CD4-positive, alpha-beta T cell (primary cell): Measurements from ENCODE around the gene PLIN4. TPM values are rescaled to one million over a fixed set of nuclear protein-coding genes. Genes with fewer than 3 reads are reported as not detected.

Source experiments
- ATAC-seq: fragments of 200-7000 bp; cut with Tn5 transposase; one replicate; pipeline ENCODE4 v1.10.0; 2022; ENCODE audit warnings: mild to moderate bottlenecking; ENCODE audit not compliant: poor library complexity
- CTCF ChIA-PET: fragments of 350-600 bp; sonication (Branson Sonifier 250); formaldehyde crosslinking; loops from one replicate; lab custom pipeline; 2021; ENCODE audit warnings: antibody characterized with exemption, inconsistent platforms; lab: Charles Lee
- POLR2A ChIA-PET: fragments of 350-600 bp; sonication (Branson Sonifier 250); formaldehyde crosslinking; loops from one replicate; lab custom pipeline; 2021; ENCODE audit warnings: antibody characterized with exemption, inconsistent platforms; lab: Charles Lee
- DNase-seq, 14 experiments: peaks; one replicate each; pipeline ENCODE4 v3.0.0-alpha.2; 2013 to 2020; ENCODE audit warnings: mixed read lengths in 2 of 14
- H3K27ac ChIP-seq, 2 donors: one replicate each; pipeline versions ENCODE4 v1.5.1 to v1.7.0; 2013; ENCODE audit warnings: low read length in 2 of 2, low read depth in 1 of 2, mild to moderate bottlenecking in 1 of 2
- H3K27me3 ChIP-seq, 2 experiments: 1 replicate in 1 of 2; 2 replicates in 1 of 2; pipeline versions ENCODE4 v1.6.1 to v1.7.0; 2013; ENCODE audit warnings: low read length in 2 of 2, control low read depth in 1 of 2, mild to moderate bottlenecking in 1 of 2, moderate library complexity in 1 of 2; ENCODE audit not compliant: insufficient read depth in 2 of 2, control insufficient read depth in 1 of 2
- H3K36me3 ChIP-seq: one replicate; pipeline ENCODE4 v1.6.1; 2013; ENCODE audit warnings: low read length, control low read depth; ENCODE audit not compliant: insufficient read depth
- H3K4me1 ChIP-seq: one replicate; pipeline ENCODE4 v1.6.1; 2013; ENCODE audit warnings: low read length, control low read depth; ENCODE audit not compliant: insufficient read depth
- H3K4me3 ChIP-seq: one replicate; pipeline ENCODE4 v1.5.1; 2013; ENCODE audit warnings: mild to moderate bottlenecking, low read length, moderate library complexity
- H3K9me3 ChIP-seq, 2 experiments: 1 replicate in 1 of 2; 2 replicates in 1 of 2; pipeline versions ENCODE4 v1.6.1 to v1.7.0; 2013; ENCODE audit warnings: low read length in 2 of 2, mild to moderate bottlenecking in 2 of 2, control low read depth in 1 of 2, moderate library complexity in 1 of 2; ENCODE audit not compliant: control insufficient read depth in 1 of 2, insufficient read depth in 1 of 2
- H3K27ac Mint-ChIP-seq: one replicate; pipeline ENCODE4 v1.8.0; 2020; ENCODE audit warnings: mixed read lengths
- H3K27me3 Mint-ChIP-seq: one replicate; pipeline ENCODE4 v1.8.0; 2021; ENCODE audit warnings: mixed read lengths
- H3K36me3 Mint-ChIP-seq: one replicate; pipeline ENCODE4 v1.8.0; 2021; ENCODE audit warnings: low read depth, mixed read lengths
- H3K4me1 Mint-ChIP-seq: one replicate; pipeline ENCODE4 v1.8.0; 2021; ENCODE audit warnings: low read depth, mixed read lengths
- H3K4me3 Mint-ChIP-seq: one replicate; pipeline ENCODE4 v1.8.0; 2020; ENCODE audit warnings: mild to moderate bottlenecking, mixed read lengths
- H3K9me3 Mint-ChIP-seq: one replicate; pipeline ENCODE4 v1.8.0; 2020; ENCODE audit warnings: mixed read lengths
- CTCF ChIP-seq: fragments of 200-600 bp; IDR thresholded peaks from one replicate; pipeline ENCODE4 v1.8.0; 2022; ENCODE audit warnings: antibody characterized with exemption, mild to moderate bottlenecking
- intact Hi-C, 2 experiments: fragments of 100-400 bp; cut with DNase I in 1 of 2; cut with micrococcal nuclease in 1 of 2; formaldehyde crosslinking; loops; one replicate each; pipeline versions ENCODE4 v1.15.1 to v1.9.0; 2023 to 2025; cut with DNase I, micrococcal nuclease
- total RNA-seq, 174 experiments: library from RNA in 2 of 174; stranded (reverse) in 2 of 174; gene quantifications; one replicate each; pipeline ENCODE4 v1.2.3 and lab custom pipeline; 2021 to 2026

Gene PLIN4
- total RNA-seq, 2 experiments from 2014 or later = not detected

DNA sequence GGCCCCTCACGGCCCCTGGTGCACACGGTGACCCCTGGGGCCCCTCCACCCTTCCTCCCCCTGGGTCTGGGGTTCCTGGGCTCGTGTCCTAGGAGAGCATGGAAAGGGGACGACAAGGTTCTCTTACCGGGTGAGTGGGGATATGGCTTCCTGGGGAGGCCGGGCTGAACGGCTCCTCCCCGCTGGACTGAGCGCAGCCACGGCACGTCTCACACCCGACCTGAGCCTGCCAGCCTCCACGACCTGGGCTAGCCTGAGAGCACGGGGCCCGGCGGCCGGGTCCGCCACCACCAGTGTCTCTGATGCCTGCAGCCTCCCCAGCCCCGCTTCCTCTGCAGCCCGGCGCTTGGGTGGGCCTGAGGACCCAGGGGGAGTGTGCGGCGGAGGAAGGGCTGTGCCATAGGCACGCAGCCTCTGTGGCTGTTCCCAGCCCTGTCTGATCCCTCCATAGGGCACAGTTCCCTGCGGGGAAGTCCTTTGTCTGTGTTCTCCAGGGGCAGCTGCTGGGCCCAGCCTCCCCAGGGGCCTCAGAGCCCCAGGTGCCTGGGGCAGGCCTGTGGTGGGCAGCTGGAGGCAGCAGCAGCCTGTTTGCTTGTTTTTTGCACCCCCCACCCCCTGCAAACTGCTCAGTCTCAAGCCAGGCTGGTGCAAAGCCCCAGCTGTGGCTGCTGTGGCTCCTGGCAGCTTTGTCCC lies 15.0 kb downstream of the PLIN4 start:
- no peaks in the 10 kb centered on the region for H3K27me3 ChIP-seq
- DNase-seq (no peak), ATAC-seq (no peak)
- CTCF ChIA-PET = no interaction called here
- POLR2A ChIA-PET = no interaction called here
- no peak overlapping the region for H3K4me3 ChIP-seq
- H3K4me3 Mint-ChIP-seq = no peak overlapping the region
- H3K9me3 Mint-ChIP-seq = no peaks in the 10 kb centered on the region
- H3K9me3 ChIP-seq = peaks cover 0 to 10% of the 10 kb centered on the region in 2 experiments
- H3K36me3 Mint-ChIP-seq = peaks cover 32% of the 10 kb centered on the region
- H3K27ac ChIP-seq = no peak overlapping the region
- H3K27ac Mint-ChIP-seq = no peak overlapping the region
- TF ChIP-seq CTCF = no peak
- intact Hi-C loops = no loop called here
- H3K27me3 Mint-ChIP-seq = no peaks in the 10 kb centered on the region
- H3K4me1 Mint-ChIP-seq = no peaks in the 10 kb centered on the region
- H3K36me3 ChIP-seq = peaks cover 22% of the 10 kb centered on the region
- H3K4me1 ChIP-seq = no peaks in the 10 kb centered on the region

- no peak for ATAC-seq
- H3K27me3 ChIP-seq = no peaks in the 10 kb centered on the region
- no peak overlapping the region for H3K4me3 Mint-ChIP-seq
- no peak overlapping the region for H3K27ac Mint-ChIP-seq
- H3K36me3 Mint-ChIP-seq = peaks cover 32% of the 10 kb centered on the region
- H3K4me1 Mint-ChIP-seq = no peaks in the 10 kb centered on the region
- ChIA-PET CTCF (no interaction called here), POLR2A (no interaction called here)
- H3K9me3 Mint-ChIP-seq = no peaks in the 10 kb centered on the region
- intact Hi-C loops = no loop called here
- H3K4me1 ChIP-seq = no peaks in the 10 kb centered on the region
- H3K4me3 ChIP-seq = no peak overlapping the region
- H3K9me3 ChIP-seq = peaks cover 0 to 10% of the 10 kb centered on the region in 2 experiments
- no peak for DNase-seq
- no peaks in the 10 kb centered on the region for H3K27me3 Mint-ChIP-seq
- no peak for TF ChIP-seq CTCF
- no peak overlapping the region for H3K27ac ChIP-seq
- H3K36me3 ChIP-seq = peaks cover 29% of the 10 kb centered on the region
Measured at GRCh38 chr19:4502282-4503131, 15.8 kb downstream of the PLIN4 start.

DNA sequence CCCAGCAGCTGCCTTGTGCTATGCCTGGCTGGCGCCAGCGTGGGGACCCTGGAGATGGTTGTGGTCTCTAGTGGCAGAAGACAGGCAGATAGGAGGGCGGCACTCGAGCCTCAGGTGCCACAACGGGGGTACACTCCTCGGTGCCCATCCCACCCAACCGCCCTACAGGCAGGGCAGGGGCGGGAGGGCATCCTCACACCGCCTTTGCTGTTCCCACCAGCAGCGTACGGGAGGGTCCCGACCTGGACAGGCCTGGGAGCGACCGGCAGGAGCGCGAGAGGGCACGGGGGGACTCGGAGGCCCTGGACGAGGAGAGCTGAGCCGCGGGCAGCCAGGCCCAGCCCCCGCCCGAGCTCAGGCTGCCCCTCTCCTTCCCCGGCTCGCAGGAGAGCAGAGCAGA lies 16.6 kb downstream of the PLIN4 start:
- Histone ChIP-seq H3K4me3 (no peak overlapping the region), H3K36me3 (peaks cover 31% of the 10 kb centered on the region), H3K27me3 (no peaks in the 10 kb centered on the region), H3K4me1 (no peaks in the 10 kb centered on the region), H3K9me3 (peaks cover 0 to 10% of the 10 kb centered on the region in 2 experiments), H3K27ac (no peak overlapping the region)
- H3K4me1 Mint-ChIP-seq = no peaks in the 10 kb centered on the region
- no peaks in the 10 kb centered on the region for H3K27me3 Mint-ChIP-seq
- peaks cover 32% of the 10 kb centered on the region for H3K36me3 Mint-ChIP-seq
- ATAC-seq = no peak
- no peaks in the 10 kb centered on the region for H3K9me3 Mint-ChIP-seq
- intact Hi-C loops = no loop called here
- POLR2A ChIA-PET = no interaction called here
- H3K27ac Mint-ChIP-seq = no peak overlapping the region
- H3K4me3 Mint-ChIP-seq = no peak overlapping the region
- CTCF ChIA-PET = no interaction called here
- DNase-seq = no peak
- TF ChIP-seq CTCF = no peak
